ENCODE data around the gene IL34. TPM values are rescaled to one million over a fixed set of nuclear protein-coding genes. Genes with fewer than 3 reads are reported as not detected.
A peak's percentile ranks its signal among the peaks of the same experiment; 100 is the strongest.

Gene IL34
- polyA plus RNA-seq, 2 of the 4 experiments (the other 2 are of a cell fraction): 0.25 to 0.40 TPM

GRCh38 chr16:70686376-70687101 is 40.2 kb downstream of the IL34 start:
- no peak for FAIRE-seq
- ChIA-PET CTCF (interaction anchor here (1.0 to 23.4 kb wide), 8 partner anchors 9 to 85 kb away, joined by 3 to 463 read pairs (median 6); no protein-coding TSS in a partner anchor), POLR2A (interaction anchor here (0.5 to 1.5 kb wide), 4 partner anchors 52 to 85 kb away, joined by 3 to 5 read pairs (median 4); no protein-coding TSS in a partner anchor)
- WGBS (ENCODE audit: missing lambda C conversion rate): 89% methylated on average over 25 of the region's 29 CpGs
- H3K27ac ChIP-seq: peak overlapping the region; percentile 92 to 97
- peak overlapping the region; percentile 84 for H3K4me3 ChIP-seq
- H3K9me3 ChIP-seq: no peaks in the 10 kb centered on the region
- peaks cover 84% of the 10 kb centered on the region for H3K4me1 ChIP-seq
- no peak for DNase-seq (ENCODE audit: low read depth in 1 of 2, low spot score in 1 of 2)
- TF ChIP-seq MYC (IDR thresholded peaks at IDR 0.05; ENCODE audit: borderline replicate concordance, low read length): no peak
- 0 out of 5 replicates have a peak, but pooled peaks of 1 of the 2 experiments have one; percentile 6 for TF ChIP-seq RAD21 (conservative IDR thresholded peaks at IDR 0.05 in 1 of 2, IDR thresholded peaks at IDR 0.05 in 1 of 2)
- peak overlapping the region; percentile 97 for H3K4me2 ChIP-seq
- ATAC-seq: peak; percentile 9 to 10; a peak in 5 of 6 replicates

- ChIA-PET CTCF (interaction anchor here (1.0 to 23.4 kb wide), 8 partner anchors 9 to 85 kb away, joined by 3 to 463 read pairs (median 6); no protein-coding TSS in a partner anchor), POLR2A (interaction anchor here (0.6 to 1.5 kb wide), 2 partner anchors 51 to 84 kb away, joined by 3 to 4 read pairs; no protein-coding TSS in a partner anchor)
- H3K4me2 ChIP-seq: peak overlapping the region; percentile 97
- TF ChIP-seq CHD2 (IDR thresholded peaks at IDR 0.05; ENCODE audit: low read length, partially characterized antibody) (no peak), HOXB5 (CRISPR knock-in tag; IDR thresholded peaks at IDR 0.05) (no peak)
- TF ChIP-seq, protein P1, sequence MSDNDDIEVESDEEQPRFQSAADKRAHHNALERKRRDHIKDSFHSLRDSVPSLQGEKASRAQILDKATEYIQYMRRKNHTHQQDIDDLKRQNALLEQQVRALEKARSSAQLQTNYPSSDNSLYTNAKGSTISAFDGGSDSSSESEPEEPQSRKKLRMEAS (IDR thresholded peaks at IDR 0.05): 0 out of 2 replicates have a peak, but pooled peaks have one; percentile 30
- no peak overlapping the region for H3K4me3 ChIP-seq
- WGBS (ENCODE audit: missing lambda C conversion rate): 43% methylated on average over 5 of the region's 5 CpGs
- ATAC-seq (peak; percentile 2 to 7; a peak in 4 of 6 replicates), DNase-seq (ENCODE audit: low read depth in 1 of 2, low spot score in 1 of 2) (no peak), FAIRE-seq (no peak)
- peaks cover 84% of the 10 kb centered on the region for H3K4me1 ChIP-seq
- peak overlapping the region; percentile 92 to 97; a peak in 5 of 6 replicates for H3K27ac ChIP-seq
- H3K9me3 ChIP-seq: no peaks in the 10 kb centered on the region
Observed at GRCh38 chr16:70687102-70687511, 40.7 kb downstream of the IL34 start.

DNA sequence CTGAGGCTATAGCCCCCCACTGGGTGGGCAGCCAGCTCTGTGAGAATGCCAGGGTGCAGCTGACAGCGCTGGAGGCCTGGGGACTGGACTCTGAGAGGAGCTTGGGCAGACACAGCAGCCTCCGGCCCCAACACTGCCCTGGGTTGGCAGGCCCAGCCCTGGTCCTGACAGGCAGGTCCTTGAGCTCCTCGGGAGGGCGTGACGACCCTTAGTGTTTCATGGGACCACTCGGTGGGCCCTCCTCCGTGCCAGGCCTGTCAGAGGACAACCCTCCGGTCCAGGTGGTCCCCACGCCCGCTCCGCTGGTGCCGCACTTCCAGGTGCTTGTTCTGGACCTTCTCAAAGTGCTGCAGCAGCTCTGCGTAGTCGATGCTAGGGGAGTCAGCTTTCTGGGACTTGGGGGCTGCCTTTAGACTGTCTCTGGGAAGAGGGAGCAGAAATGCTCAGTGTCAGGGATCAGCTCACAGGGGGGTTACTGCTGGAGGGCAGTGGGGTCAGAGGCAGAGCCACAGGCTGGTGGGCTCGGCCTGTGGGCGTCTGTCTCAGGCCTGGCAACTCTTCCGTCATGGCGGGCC is 41.4 kb downstream of the IL34 start:
- Histone ChIP-seq H3K4me2 (no peak overlapping the region), H3K27ac (peak overlapping the region; percentile 92 to 97; a peak in 4 of 6 replicates), H3K4me3 (no peak overlapping the region), H3K9me3 (no peaks in the 10 kb centered on the region), H3K4me1 (peaks cover 84% of the 10 kb centered on the region)
- 94% methylated on average over 16 of the region's 18 CpGs for WGBS (ENCODE audit: missing lambda C conversion rate)
- DNase-seq (ENCODE audit: low read depth in 1 of 2, low spot score in 1 of 2) (no peak), FAIRE-seq (no peak), ATAC-seq (no peak)
- ChIA-PET POLR2A (interaction anchor here (0.6 to 1.5 kb wide), 3 partner anchors 51 to 84 kb away, joined by 3 to 4 read pairs (median 3); no protein-coding TSS in a partner anchor), CTCF (interaction anchor here (1.2 to 23.4 kb wide), 9 partner anchors 8 to 84 kb away, joined by 3 to 463 read pairs (median 8); no protein-coding TSS in a partner anchor)
- TF ChIP-seq JUNB (IDR thresholded peaks at IDR 0.05): no peak
- TF ChIP-seq RCOR1 (IDR thresholded peaks at IDR 0.05; ENCODE audit: low read depth, low read length): no peak
- no peak for TF ChIP-seq TP53 (CRISPR knock-in tag; IDR thresholded peaks at IDR 0.05)
- no peak for TF ChIP-seq EP300 (IDR thresholded peaks at IDR 0.05)
- TF ChIP-seq HMGXB4 (CRISPR knock-in tag; IDR thresholded peaks at IDR 0.05; ENCODE audit: borderline replicate concordance): no peak
- TF ChIP-seq ATOH8 (CRISPR knock-in tag; IDR thresholded peaks at IDR 0.05; ENCODE audit: low read depth): no peak
- TF ChIP-seq HEYL (CRISPR knock-in tag; IDR thresholded peaks at IDR 0.05): no peak
- no peak for TF ChIP-seq KDM1A (IDR thresholded peaks at IDR 0.05; ENCODE audit: low read depth)
- TF ChIP-seq CEBPB (IDR thresholded peaks at IDR 0.05): no peak
- no peak for TF ChIP-seq JUN (IDR thresholded peaks at IDR 0.05)
- TF ChIP-seq ZSCAN20 (CRISPR knock-in tag; IDR thresholded peaks at IDR 0.05): no peak
- no peak for TF ChIP-seq HOXB13 (CRISPR knock-in tag; IDR thresholded peaks at IDR 0.05; ENCODE audit: low read depth)
- TF ChIP-seq RARB (CRISPR knock-in tag; IDR thresholded peaks at IDR 0.05): no peak
- no peak for TF ChIP-seq CHD2 (IDR thresholded peaks at IDR 0.05; ENCODE audit: low read length, partially characterized antibody)
- no peak for TF ChIP-seq POLR2A (IDR thresholded peaks at IDR 0.05; ENCODE audit: low read length)
- TF ChIP-seq EHMT2 (IDR thresholded peaks at IDR 0.05; ENCODE audit: low read depth): no peak
- TF ChIP-seq KDM5A (IDR thresholded peaks at IDR 0.05): no peak
- no peak for TF ChIP-seq CBX8 (IDR thresholded peaks at IDR 0.05)
- TF ChIP-seq FOXS1 (CRISPR knock-in tag; IDR thresholded peaks at IDR 0.05): no peak
- TF ChIP-seq HOXA7 (CRISPR knock-in tag; IDR thresholded peaks at IDR 0.05): no peak
